Natural killer cell (primary cell): ENCODE measurements around the gene REXO5. TPM values are rescaled to one million over a fixed set of nuclear protein-coding genes. Genes with fewer than 3 reads are reported as not detected.

Source experiments
- ATAC-seq, 3 donors: fragments of 150-1000 bp in 2 of 3; fragments of 200-7000 bp in 1 of 3; cut with Tn5 transposase; 1 replicate in 1 of 3; 2 replicates in 2 of 3; pipeline ENCODE4 v1.10.0; 2021; ENCODE audit warnings: mild to moderate bottlenecking in 2 of 3, moderate library complexity in 2 of 3
- DNase-seq, 2 donors: peaks; one replicate each; pipeline versions ENCODE4 v3.0.0 to v3.0.0-alpha.2; 2013 to 2021; ENCODE audit warnings: mixed read lengths in 1 of 2
- H3K27ac ChIP-seq: one replicate; pipeline ENCODE4 v1.5.1; 2013; ENCODE audit warnings: mild to moderate bottlenecking, low read length
- H3K27me3 ChIP-seq: one replicate; pipeline ENCODE4 v1.6.1; 2013; ENCODE audit warnings: low read length; ENCODE audit not compliant: control insufficient read depth, insufficient read depth
- H3K36me3 ChIP-seq: one replicate; pipeline ENCODE4 v1.6.1; 2013; ENCODE audit warnings: low read length; ENCODE audit not compliant: control insufficient read depth, insufficient read depth
- H3K4me1 ChIP-seq: one replicate; pipeline ENCODE4 v1.6.1; 2013; ENCODE audit warnings: low read length; ENCODE audit not compliant: control insufficient read depth, insufficient read depth
- H3K4me3 ChIP-seq: one replicate; pipeline ENCODE4 v1.5.1; 2013; ENCODE audit warnings: low read length
- H3K9me3 ChIP-seq: one replicate; pipeline ENCODE4 v1.6.1; 2013; ENCODE audit warnings: low read length; ENCODE audit not compliant: control insufficient read depth, insufficient read depth
- H3K27ac Mint-ChIP-seq, 2 donors: one replicate each; pipeline ENCODE4 v1.8.0; 2022; ENCODE audit warnings: mild to moderate bottlenecking in 2 of 2, mixed read lengths in 2 of 2, moderate library complexity in 1 of 2
- H3K27me3 Mint-ChIP-seq, 2 donors: one replicate each; pipeline ENCODE4 v1.8.0; 2022; ENCODE audit warnings: low read depth in 2 of 2, mixed read lengths in 2 of 2
- H3K36me3 Mint-ChIP-seq: one replicate; pipeline ENCODE4 v1.8.0; 2022; ENCODE audit warnings: mixed read lengths
- H3K4me1 Mint-ChIP-seq, 2 donors: one replicate each; pipeline ENCODE4 v1.8.0; 2022; ENCODE audit warnings: mixed read lengths in 2 of 2
- H3K4me3 Mint-ChIP-seq: one replicate; pipeline ENCODE4 v1.8.0; 2022; ENCODE audit warnings: mild to moderate bottlenecking, moderate library complexity, mixed read lengths
- H3K9me3 Mint-ChIP-seq, 2 donors: one replicate each; pipeline ENCODE4 v1.8.0; 2022; ENCODE audit warnings: mixed read lengths in 2 of 2
- WGBS: methylation state at CpG from one replicate; pipeline ENCODE4 v1.1.7; 2013; ENCODE audit warnings: missing lambda C conversion rate; ENCODE audit not compliant: insufficient coverage; 5-methylcytosine and 5-hydroxymethylcytosine counted together
- intact Hi-C: fragments of 100-400 bp; cut with micrococcal nuclease; formaldehyde crosslinking; loops from one replicate; pipeline ENCODE4 v1.14.2; 2022
- total RNA-seq, 4 donors: library from RNA; stranded (reverse); fragments of 120-200 nt in 1 of 4; gene quantifications; one replicate each; pipeline versions ENCODE4 v1.2.3 to v1.2.4, GENCODE V29; 2013 to 2022
- TF ChIP-seq, protein P1 (sequence below): fragments of 200-600 bp; IDR thresholded peaks from one replicate; pipeline ENCODE4 v1.8.0; 2022; ENCODE audit warnings: antibody characterized with exemption

Gene REXO5
- total RNA-seq, 3 donors from 2014 or later (not counting 1 experiment from before 2014, with no cell fraction given): 1.5 to 6.0 (median 1.7) TPM

DNA sequence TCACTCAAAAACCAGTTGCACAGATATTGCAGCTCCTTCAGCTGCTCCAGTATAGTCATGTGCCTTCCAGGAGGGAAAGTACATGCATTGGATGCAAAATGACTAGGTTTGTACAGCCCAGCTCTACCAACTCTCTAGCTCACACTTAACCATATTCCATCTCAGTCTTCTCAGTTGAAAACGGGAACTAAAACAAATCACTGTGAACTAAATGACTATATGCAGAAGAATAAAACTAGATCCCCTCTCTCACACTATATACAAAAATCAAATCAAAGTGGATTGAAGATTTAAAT lies 69.0 kb downstream of the REXO5 start:
- Histone ChIP-seq H3K9me3 (no peaks in the 10 kb centered on the region), H3K36me3 (no peaks in the 10 kb centered on the region), H3K27ac (no peak overlapping the region), H3K27me3 (no peaks in the 10 kb centered on the region), H3K4me1 (peaks cover 12% of the 10 kb centered on the region), H3K4me3 (no peak overlapping the region)
- WGBS: no CpG with 5 or more reads among the region's 1 CpG
- no peaks in the 10 kb centered on the region for H3K9me3 Mint-ChIP-seq
- DNase-seq (no peak), ATAC-seq (no peak)
- TF ChIP-seq, protein P1, sequence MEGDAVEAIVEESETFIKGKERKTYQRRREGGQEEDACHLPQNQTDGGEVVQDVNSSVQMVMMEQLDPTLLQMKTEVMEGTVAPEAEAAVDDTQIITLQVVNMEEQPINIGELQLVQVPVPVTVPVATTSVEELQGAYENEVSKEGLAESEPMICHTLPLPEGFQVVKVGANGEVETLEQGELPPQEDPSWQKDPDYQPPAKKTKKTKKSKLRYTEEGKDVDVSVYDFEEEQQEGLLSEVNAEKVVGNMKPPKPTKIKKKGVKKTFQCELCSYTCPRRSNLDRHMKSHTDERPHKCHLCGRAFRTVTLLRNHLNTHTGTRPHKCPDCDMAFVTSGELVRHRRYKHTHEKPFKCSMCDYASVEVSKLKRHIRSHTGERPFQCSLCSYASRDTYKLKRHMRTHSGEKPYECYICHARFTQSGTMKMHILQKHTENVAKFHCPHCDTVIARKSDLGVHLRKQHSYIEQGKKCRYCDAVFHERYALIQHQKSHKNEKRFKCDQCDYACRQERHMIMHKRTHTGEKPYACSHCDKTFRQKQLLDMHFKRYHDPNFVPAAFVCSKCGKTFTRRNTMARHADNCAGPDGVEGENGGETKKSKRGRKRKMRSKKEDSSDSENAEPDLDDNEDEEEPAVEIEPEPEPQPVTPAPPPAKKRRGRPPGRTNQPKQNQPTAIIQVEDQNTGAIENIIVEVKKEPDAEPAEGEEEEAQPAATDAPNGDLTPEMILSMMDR: no peak
- H3K36me3 Mint-ChIP-seq: no peaks in the 10 kb centered on the region
- H3K27me3 Mint-ChIP-seq: no peaks in the 10 kb centered on the region
- peak overlapping the region; percentile 93 for H3K27ac Mint-ChIP-seq
- peak overlapping the region; percentile 35 for H3K4me3 Mint-ChIP-seq
- intact Hi-C loops: no loop called here
- H3K4me1 Mint-ChIP-seq: peaks cover 38 to 46% of the 10 kb centered on the region in 2 donors

DNA sequence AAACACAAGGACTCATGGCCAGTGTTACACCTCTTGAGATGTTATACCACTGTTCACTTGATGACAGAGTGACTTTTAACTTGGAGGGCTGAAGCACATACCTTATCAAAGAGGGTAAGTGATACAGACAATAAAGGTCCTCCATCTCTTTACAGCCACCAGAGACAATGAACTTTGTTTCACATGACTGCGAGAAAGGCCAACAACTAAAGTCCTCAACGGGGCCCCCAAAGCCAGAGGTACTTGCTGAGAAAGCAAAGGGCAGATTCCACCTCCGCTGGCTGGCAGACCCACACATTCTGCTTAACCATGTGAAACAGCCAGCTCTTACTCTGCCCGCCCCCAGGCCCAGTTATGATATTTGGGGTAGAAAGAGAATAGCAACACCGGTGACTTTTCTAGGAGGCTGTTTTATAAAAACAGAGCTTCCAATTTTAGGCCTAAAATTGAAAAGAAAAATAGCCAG lies 72.4 kb downstream of the REXO5 start:
- peaks cover 18 to 28% of the 10 kb centered on the region in 2 donors for H3K4me1 Mint-ChIP-seq
- H3K9me3 Mint-ChIP-seq: no peaks in the 10 kb centered on the region
- no peak overlapping the region for H3K27ac ChIP-seq
- H3K4me3 ChIP-seq: no peak overlapping the region
- no peak overlapping the region for H3K27ac Mint-ChIP-seq
- DNase-seq (no peak), ATAC-seq (no peak)
- H3K4me3 Mint-ChIP-seq: no peak overlapping the region
- no peaks in the 10 kb centered on the region for H3K36me3 ChIP-seq
- no peaks in the 10 kb centered on the region for H3K27me3 ChIP-seq
- no peaks in the 10 kb centered on the region for H3K27me3 Mint-ChIP-seq
- H3K4me1 ChIP-seq: peaks cover 6% of the 10 kb centered on the region
- H3K36me3 Mint-ChIP-seq: no peaks in the 10 kb centered on the region
- H3K9me3 ChIP-seq: no peaks in the 10 kb centered on the region
- TF ChIP-seq, protein P1: no peak
- 88% methylated on average over 4 of the region's 5 CpGs for WGBS
- intact Hi-C loops: no loop called here

DNA sequence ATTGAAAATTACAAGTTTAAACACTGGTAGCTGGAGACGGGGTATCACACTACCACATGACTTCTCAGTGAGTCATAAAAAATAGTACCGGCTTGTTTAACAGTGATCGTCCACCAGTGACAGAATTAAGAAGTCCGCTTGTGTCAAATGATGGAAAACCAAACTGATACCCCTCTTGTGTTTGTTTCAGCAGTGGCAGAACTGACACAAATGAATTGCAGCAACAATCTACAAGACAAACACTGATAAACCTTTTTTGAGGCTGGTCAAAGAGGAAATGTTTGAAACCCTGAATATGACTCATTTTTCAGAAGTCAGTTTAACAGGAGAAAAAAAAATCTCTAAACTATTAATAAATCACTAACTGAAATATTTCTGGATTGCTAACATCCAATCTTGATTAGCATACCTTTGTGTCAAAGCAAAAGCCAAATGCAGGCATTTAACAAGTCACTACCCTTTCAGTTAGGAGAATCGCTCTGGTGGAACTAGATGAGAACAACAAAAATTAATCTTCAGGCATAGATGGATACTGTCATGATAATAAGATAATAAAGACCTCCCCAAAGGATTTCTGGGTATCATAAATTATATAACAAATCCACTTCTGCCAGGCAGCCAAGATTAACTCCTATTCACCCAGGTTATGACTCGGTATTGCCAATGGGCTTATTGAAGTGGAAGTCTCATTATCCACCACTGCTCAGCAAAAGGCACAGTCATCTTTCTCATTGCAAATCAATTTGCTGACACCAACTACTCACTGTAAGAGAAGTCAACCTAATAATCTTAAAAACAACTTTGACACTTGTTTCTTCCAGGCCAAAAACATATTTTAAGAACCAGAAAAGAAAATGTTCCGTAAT lies 73.1 kb downstream of the REXO5 start:
- Mint-ChIP-seq H3K4me1 (peaks cover 17 to 26% of the 10 kb centered on the region in 2 donors), H3K27ac (no peak overlapping the region), H3K36me3 (no peaks in the 10 kb centered on the region), H3K9me3 (no peaks in the 10 kb centered on the region), H3K4me3 (no peak overlapping the region), H3K27me3 (no peaks in the 10 kb centered on the region)
- DNase-seq (no peak), ATAC-seq (no peak)
- Histone ChIP-seq H3K27ac (no peak overlapping the region), H3K9me3 (no peaks in the 10 kb centered on the region), H3K4me1 (peaks cover 6% of the 10 kb centered on the region), H3K4me3 (no peak overlapping the region), H3K36me3 (no peaks in the 10 kb centered on the region), H3K27me3 (no peaks in the 10 kb centered on the region)
- intact Hi-C loops: no loop called here
- 66% methylated on average over 5 of the region's 7 CpGs for WGBS
- TF ChIP-seq, protein P1: no peak
